DOHH2 (cell line): ENCODE data around the gene SLC28A3.

Source experiments
- H3F3A ChIP-seq: fragments of 200-600 bp; sonication (generic), shearing (Covaris generic); 2 replicates; pipeline ENCODE4 v1.6.0; 2016; ENCODE audit warnings: antibody characterized with exemption, mild to moderate bottlenecking; ENCODE audit not compliant: control insufficient read depth, insufficient read depth
- H3K27ac ChIP-seq: fragments of 200-600 bp; sonication (generic); 2 replicates; pipeline ENCODE4 v1.5.1; 2014; ENCODE audit warnings: low read depth, mild to moderate bottlenecking, low read length, moderate library complexity
- H3K27me3 ChIP-seq: fragments of 200-600 bp; sonication (generic); 2 replicates; pipeline ENCODE4 v1.6.1; 2014; ENCODE audit warnings: mild to moderate bottlenecking, low read length, mixed read lengths; ENCODE audit not compliant: control insufficient read depth
- H3K36me3 ChIP-seq: fragments of 200-600 bp; sonication (generic); 2 replicates; pipeline ENCODE4 v1.6.1; 2014; ENCODE audit warnings: mild to moderate bottlenecking, low read length, moderate library complexity, mixed read lengths; ENCODE audit not compliant: control insufficient read depth
- H3K4me1 ChIP-seq: fragments of 200-600 bp; sonication (generic); 2 replicates; pipeline ENCODE4 v1.6.1; 2014; ENCODE audit warnings: mild to moderate bottlenecking, low read length, mixed read lengths; ENCODE audit not compliant: control insufficient read depth
- H3K4me2 ChIP-seq: fragments of 200-600 bp; sonication (generic); 2 replicates; pipeline ENCODE4 v1.6.0; 2014; ENCODE audit warnings: mild to moderate bottlenecking, low read length, moderate library complexity
- H3K4me3 ChIP-seq: fragments of 200-600 bp; sonication (generic); 2 replicates; pipeline ENCODE4 v1.5.1; 2014; ENCODE audit warnings: mild to moderate bottlenecking, low read length, mixed read lengths
- H3K79me2 ChIP-seq: fragments of 200-600 bp; sonication (generic); 2 replicates; pipeline ENCODE4 v1.6.1; 2014; ENCODE audit warnings: mild to moderate bottlenecking, low read length, mixed read lengths; ENCODE audit not compliant: control insufficient read depth
- H3K9me2 ChIP-seq: fragments of 200-600 bp; sonication (generic); replicated peaks from 2 replicates; pipeline ENCODE4 v1.6.1; 2014; ENCODE audit warnings: mild to moderate bottlenecking, low read length, mixed read lengths; ENCODE audit not compliant: control insufficient read depth
- H3K9me3 ChIP-seq: fragments of 200-600 bp; sonication (generic); 2 replicates; pipeline ENCODE4 v1.6.1; 2014; ENCODE audit warnings: antibody characterized with exemption, low read length, mixed read lengths; ENCODE audit not compliant: control insufficient read depth, insufficient read depth
- H4K20me1 ChIP-seq: fragments of 200-600 bp; sonication (generic); 2 replicates; pipeline ENCODE4 v1.6.0; 2014; ENCODE audit warnings: low read depth, mild to moderate bottlenecking, antibody characterized with exemption, low read length, moderate library complexity; ENCODE audit not compliant: control insufficient read depth, insufficient read depth
- EZH2phosphoT487 ChIP-seq: fragments of 200-600 bp; sonication (generic); IDR thresholded peaks from 2 replicates; pipeline ENCODE4 v1.6.1; 2017; ENCODE audit warnings: borderline replicate concordance, mild to moderate bottlenecking, antibody characterized with exemption, low read length, moderate library complexity, mixed read lengths
- TF ChIP-seq, protein P1 (sequence below): fragments of 200-600 bp; sonication (generic); IDR thresholded peaks from one replicate; pipeline ENCODE4 v1.5.1; 2014; ENCODE audit warnings: antibody characterized with exemption, mild to moderate bottlenecking, low read depth, low read length; ENCODE audit not compliant: poor library complexity, severe bottlenecking

Gene SLC28A3

DNA sequence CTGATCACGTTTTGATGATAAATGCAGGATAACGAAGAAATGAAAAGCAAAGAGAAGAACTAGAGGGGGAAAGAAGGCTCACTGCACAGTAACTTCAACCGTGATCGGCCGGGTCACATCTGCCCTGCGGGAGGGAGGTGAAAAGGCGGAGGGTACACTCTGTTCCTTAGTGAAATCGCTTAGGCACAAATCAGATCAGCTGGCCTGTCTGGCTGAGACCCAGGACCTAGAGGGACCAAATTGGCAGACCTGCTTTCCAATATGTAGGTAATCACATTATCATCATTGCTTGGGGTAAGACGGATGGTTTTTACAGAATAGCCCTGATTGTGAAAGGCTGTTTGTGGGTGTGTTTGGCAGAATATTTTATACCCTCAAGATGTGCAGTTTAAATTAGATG lies 82.2 kb downstream of the SLC28A3 start:
- Histone ChIP-seq H3K9me3 (no peaks in the 10 kb centered on the region), H3K4me3 (no peak overlapping the region), H3F3A (no peaks in the 10 kb centered on the region), H3K27ac (no peak overlapping the region), H3K27me3 (peaks cover 19% of the 10 kb centered on the region), H4K20me1 (no peaks in the 10 kb centered on the region), H3K4me1 (no peaks in the 10 kb centered on the region), H3K79me2 (no peaks in the 10 kb centered on the region), H3K9me2 (no peaks in the 10 kb centered on the region), H3K36me3 (no peaks in the 10 kb centered on the region), H3K4me2 (no peak overlapping the region)
- TF ChIP-seq, protein P1, sequence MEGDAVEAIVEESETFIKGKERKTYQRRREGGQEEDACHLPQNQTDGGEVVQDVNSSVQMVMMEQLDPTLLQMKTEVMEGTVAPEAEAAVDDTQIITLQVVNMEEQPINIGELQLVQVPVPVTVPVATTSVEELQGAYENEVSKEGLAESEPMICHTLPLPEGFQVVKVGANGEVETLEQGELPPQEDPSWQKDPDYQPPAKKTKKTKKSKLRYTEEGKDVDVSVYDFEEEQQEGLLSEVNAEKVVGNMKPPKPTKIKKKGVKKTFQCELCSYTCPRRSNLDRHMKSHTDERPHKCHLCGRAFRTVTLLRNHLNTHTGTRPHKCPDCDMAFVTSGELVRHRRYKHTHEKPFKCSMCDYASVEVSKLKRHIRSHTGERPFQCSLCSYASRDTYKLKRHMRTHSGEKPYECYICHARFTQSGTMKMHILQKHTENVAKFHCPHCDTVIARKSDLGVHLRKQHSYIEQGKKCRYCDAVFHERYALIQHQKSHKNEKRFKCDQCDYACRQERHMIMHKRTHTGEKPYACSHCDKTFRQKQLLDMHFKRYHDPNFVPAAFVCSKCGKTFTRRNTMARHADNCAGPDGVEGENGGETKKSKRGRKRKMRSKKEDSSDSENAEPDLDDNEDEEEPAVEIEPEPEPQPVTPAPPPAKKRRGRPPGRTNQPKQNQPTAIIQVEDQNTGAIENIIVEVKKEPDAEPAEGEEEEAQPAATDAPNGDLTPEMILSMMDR, result no peak
- TF ChIP-seq EZH2phosphoT487, result no peak

DNA sequence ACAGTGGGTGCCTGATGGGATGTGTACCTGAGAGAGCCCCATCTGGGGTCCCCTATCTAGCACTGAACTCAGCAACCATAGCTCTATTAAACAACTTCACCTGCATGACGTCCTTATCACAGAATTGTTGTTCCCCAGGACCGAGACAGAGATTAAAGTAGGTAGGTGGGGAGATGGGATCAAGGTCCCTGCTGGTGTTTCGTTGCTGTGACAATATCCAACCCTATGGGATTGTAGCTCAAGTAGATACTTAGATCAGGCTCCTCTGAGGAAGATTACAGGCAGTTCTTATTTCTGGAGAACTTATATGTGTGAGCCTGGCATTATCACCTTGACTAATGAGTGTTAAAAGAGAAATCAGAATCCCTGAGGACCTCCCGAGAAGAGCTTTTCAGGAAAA lies 84.9 kb downstream of the SLC28A3 start:
- Histone ChIP-seq H3K9me2 (no peaks in the 10 kb centered on the region), H3K79me2 (no peaks in the 10 kb centered on the region), H4K20me1 (no peaks in the 10 kb centered on the region), H3K27ac (no peak overlapping the region), H3K4me3 (no peak overlapping the region), H3K36me3 (no peaks in the 10 kb centered on the region), H3K4me1 (no peaks in the 10 kb centered on the region), H3K27me3 (peaks cover 10% of the 10 kb centered on the region), H3K4me2 (no peak overlapping the region), H3F3A (no peaks in the 10 kb centered on the region), H3K9me3 (no peaks in the 10 kb centered on the region)
- TF ChIP-seq, protein P1, result no peak
- no peak for TF ChIP-seq EZH2phosphoT487

DNA sequence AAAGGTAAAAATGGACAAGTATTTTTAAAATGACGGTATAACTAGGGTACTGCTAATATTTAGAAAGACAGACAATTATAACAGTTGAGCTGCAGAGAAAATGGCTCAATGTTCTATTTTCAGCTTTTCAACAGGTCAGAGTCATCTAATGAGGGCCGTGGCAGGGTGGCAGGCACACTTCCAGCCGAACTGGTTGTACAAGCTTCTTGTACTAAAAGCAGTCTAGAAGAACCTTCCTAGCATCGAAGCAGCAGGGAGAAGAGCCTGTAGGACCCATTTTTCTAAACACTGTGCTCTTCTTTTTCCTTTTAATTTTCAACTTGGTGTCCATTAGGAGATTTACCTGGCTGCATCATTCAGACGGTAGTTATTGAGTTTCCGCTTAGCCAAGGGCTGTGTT lies 85.6 kb downstream of the SLC28A3 start:
- no peaks in the 10 kb centered on the region for H3K9me3 ChIP-seq
- no peaks in the 10 kb centered on the region for H3K4me1 ChIP-seq
- no peaks in the 10 kb centered on the region for H3K9me2 ChIP-seq
- no peak overlapping the region for H3K4me2 ChIP-seq
- no peak overlapping the region for H3K27ac ChIP-seq
- TF ChIP-seq EZH2phosphoT487, result no peak
- H3K27me3 ChIP-seq, result peaks cover 7% of the 10 kb centered on the region
- H3K79me2 ChIP-seq, result no peaks in the 10 kb centered on the region
- no peaks in the 10 kb centered on the region for H3F3A ChIP-seq
- H3K36me3 ChIP-seq, result no peaks in the 10 kb centered on the region
- no peak overlapping the region for H3K4me3 ChIP-seq
- no peaks in the 10 kb centered on the region for H4K20me1 ChIP-seq

DNA sequence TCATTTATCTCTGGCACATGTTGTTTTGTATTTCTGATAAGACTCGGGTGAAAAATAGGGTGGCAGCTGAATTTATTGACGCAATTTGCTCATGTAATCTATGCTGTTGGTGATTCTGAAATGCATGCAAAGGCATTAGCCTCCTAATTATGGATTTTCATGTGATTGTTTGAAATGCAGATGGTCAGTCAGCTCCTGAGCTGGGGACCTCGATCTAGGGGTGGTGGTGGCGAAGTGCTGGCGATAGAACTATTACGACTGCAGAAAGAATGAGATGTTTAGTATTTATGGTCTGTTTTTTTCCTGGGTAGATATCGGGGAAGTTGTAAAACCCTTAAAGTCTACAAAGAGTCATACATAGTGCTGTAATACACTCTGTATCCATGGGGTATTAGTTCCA lies 88.6 kb downstream of the SLC28A3 start:
- H4K20me1 ChIP-seq, result no peaks in the 10 kb centered on the region
- no peak overlapping the region for H3K4me2 ChIP-seq
- TF ChIP-seq, protein P1, result no peak
- no peak for TF ChIP-seq EZH2phosphoT487
- H3K4me3 ChIP-seq, result no peak overlapping the region
- no peaks in the 10 kb centered on the region for H3K79me2 ChIP-seq
- H3K9me3 ChIP-seq, result no peaks in the 10 kb centered on the region
- H3K9me2 ChIP-seq, result no peaks in the 10 kb centered on the region
- no peaks in the 10 kb centered on the region for H3K4me1 ChIP-seq
- no peaks in the 10 kb centered on the region for H3K36me3 ChIP-seq
- 0 out of 2 replicates have a peak, but pooled peaks cover 5% of the 10 kb centered on the region for H3K27me3 ChIP-seq
- no peaks in the 10 kb centered on the region for H3F3A ChIP-seq
- no peak overlapping the region for H3K27ac ChIP-seq
